Kasumi-1 (cell line): Measurements from ENCODE around the gene OTOS.

Source experiments
- DNase-seq, 2 experiments: peaks; one replicate each; lab custom pipeline; 2025; lab: John Stamatoyannopoulos, UW

Gene OTOS

GRCh38 chr2:240167588-240167880 lies 27.1 kb upstream of the OTOS start:
- no peak for DNase-seq

- no peak for DNase-seq
Observed at GRCh38 chr2:240166761-240167587, 26.5 kb upstream of the OTOS start.

GRCh38 chr2:240166191-240166590 lies 25.7 kb upstream of the OTOS start:
- DNase-seq: no peak

GRCh38 chr2:240165661-240166060 lies 25.2 kb upstream of the OTOS start:
- no peak for DNase-seq

- no peak for DNase-seq
Observed at GRCh38 chr2:240165034-240165433, 24.6 kb upstream of the OTOS start.

- no peak for DNase-seq
Observed at GRCh38 chr2:240164586-240164985, 24.1 kb upstream of the OTOS start.

- DNase-seq: no peak
Observed at GRCh38 chr2:240163844-240164574, 23.6 kb upstream of the OTOS start.

- DNase-seq: no peak
Observed at GRCh38 chr2:240162939-240163714, 22.7 kb upstream of the OTOS start.

GRCh38 chr2:240162531-240162930 lies 22.1 kb upstream of the OTOS start:
- no peak for DNase-seq

- DNase-seq: no peak
Observed at GRCh38 chr2:240162032-240162431, 21.6 kb upstream of the OTOS start.

GRCh38 chr2:240161087-240161750 lies 20.8 kb upstream of the OTOS start:
- DNase-seq: no peak

GRCh38 chr2:240160291-240161086 lies 20.0 kb upstream of the OTOS start:
- DNase-seq: no peak

- no peak for DNase-seq
Observed at GRCh38 chr2:240159251-240159839, 18.9 kb upstream of the OTOS start.

- no peak for DNase-seq
Observed at GRCh38 chr2:240157147-240157470, 16.7 kb upstream of the OTOS start.

- DNase-seq: no peak
Observed at GRCh38 chr2:240156435-240157146, 16.1 kb upstream of the OTOS start.

- DNase-seq: no peak
Observed at GRCh38 chr2:240155745-240156390, 15.4 kb upstream of the OTOS start.

GRCh38 chr2:240155048-240155744 lies 14.7 kb upstream of the OTOS start:
- no peak for DNase-seq

- no peak for DNase-seq
Observed at GRCh38 chr2:240154606-240155005, 14.1 kb upstream of the OTOS start.

- no peak for DNase-seq
Observed at GRCh38 chr2:240153418-240153817, 13.0 kb upstream of the OTOS start.
